GM23338 (cell line): Measurements from ENCODE around the gene NEK4. TPM values are rescaled to one million over a fixed set of nuclear protein-coding genes. Genes with fewer than 3 reads are reported as not detected.

Experiments
- ATAC-seq: fragments of 200-7000 bp; cut with Tn5 transposase; 3 replicates; pipeline ENCODE4 v1.9.1; 2020
- DNase-seq: peaks from one replicate; pipeline ENCODE4 v3.0.0-alpha.2; 2015; ENCODE audit warnings: low spot score
- H2AFZ ChIP-seq: fragments of 200-600 bp; sonication (generic); 2 replicates; pipeline ENCODE4 v1.8.0; 2016; ENCODE audit warnings: antibody characterized with exemption, mild to moderate bottlenecking, moderate library complexity
- H3F3A ChIP-seq: fragments of 200-600 bp; sonication (generic); replicated peaks from 2 replicates; pipeline ENCODE4 v1.8.0; 2017; ENCODE audit warnings: antibody characterized with exemption, mixed run types, low read depth
- H3K27ac ChIP-seq: fragments of 200-600 bp; sonication (generic); 2 replicates; pipeline ENCODE4 v1.6.1; 2016; ENCODE audit warnings: low read depth
- H3K27me3 ChIP-seq: fragments of 200-600 bp; sonication (generic); 2 replicates; pipeline ENCODE4 v1.8.0; 2016; ENCODE audit warnings: mild to moderate bottlenecking, mixed run types, moderate library complexity; ENCODE audit not compliant: insufficient read depth
- H3K36me3 ChIP-seq: fragments of 200-600 bp; sonication (generic); 2 replicates; pipeline ENCODE4 v1.8.0; 2016; ENCODE audit warnings: mild to moderate bottlenecking; ENCODE audit not compliant: insufficient read depth
- H3K4me1 ChIP-seq: fragments of 200-600 bp; sonication (generic); 2 replicates; pipeline ENCODE4 v1.8.0; 2016; ENCODE audit warnings: mild to moderate bottlenecking, moderate library complexity; ENCODE audit not compliant: insufficient read depth
- H3K4me2 ChIP-seq: fragments of 200-600 bp; sonication (generic); 2 replicates; pipeline ENCODE4 v1.7.1; 2017; ENCODE audit warnings: mixed run types
- H3K4me3 ChIP-seq: fragments of 200-600 bp; sonication (generic); 2 replicates; pipeline ENCODE4 v1.6.1; 2016; ENCODE audit warnings: mixed run types
- H3K79me2 ChIP-seq: fragments of 200-600 bp; sonication (generic); replicated peaks from 2 replicates; pipeline ENCODE4 v1.8.0; 2017; ENCODE audit warnings: mild to moderate bottlenecking; ENCODE audit not compliant: insufficient read depth
- H3K9me2 ChIP-seq: fragments of 200-600 bp; sonication (generic); 2 replicates; pipeline ENCODE4 v1.8.0; 2017; ENCODE audit not compliant: insufficient read depth
- H4K20me1 ChIP-seq: fragments of 200-600 bp; sonication (generic); replicated peaks from 2 replicates; pipeline ENCODE4 v1.8.0; 2017; ENCODE audit warnings: mild to moderate bottlenecking; ENCODE audit not compliant: insufficient read depth
- H3K27ac Mint-ChIP-seq: 2 replicates; pipeline ENCODE4 v1.8.0; 2020; ENCODE audit warnings: inconsistent platforms, mild to moderate bottlenecking, moderate library complexity, mixed read lengths
- H3K27me3 Mint-ChIP-seq: 3 replicates; pipeline ENCODE4 v1.8.0; 2022; ENCODE audit warnings: low read depth, mild to moderate bottlenecking, moderate library complexity, mixed read lengths, inconsistent platforms; ENCODE audit not compliant: insufficient read depth, poor library complexity
- H3K36me3 Mint-ChIP-seq: 3 replicates; pipeline ENCODE4 v1.8.0; 2021; ENCODE audit warnings: low read depth, mild to moderate bottlenecking, inconsistent platforms, moderate library complexity, mixed read lengths
- H3K4me1 Mint-ChIP-seq: 3 replicates; pipeline ENCODE4 v1.8.0; 2020; ENCODE audit warnings: mild to moderate bottlenecking, inconsistent platforms, mixed read lengths
- H3K4me3 Mint-ChIP-seq: 3 replicates; pipeline ENCODE4 v1.8.0; 2021; ENCODE audit warnings: moderate library complexity, mild to moderate bottlenecking, inconsistent platforms, mixed read lengths
- H3K9me3 Mint-ChIP-seq: 3 replicates; pipeline ENCODE4 v1.8.0; 2020; ENCODE audit warnings: moderate library complexity, mild to moderate bottlenecking, inconsistent platforms, mixed read lengths
- CREB1 ChIP-seq: fragments of 250-450 bp; sonication (Bioruptor Pico); IDR thresholded peaks from 2 replicates; pipeline ENCODE4 v1.5.0; 2020; ENCODE audit warnings: low read depth, mild to moderate bottlenecking, moderate library complexity
- ETS1 ChIP-seq: IDR thresholded peaks from 2 replicates; pipeline ENCODE4 v1.6.1; 2016; ENCODE audit warnings: antibody characterized with exemption
- EZH2 ChIP-seq: fragments of 200-600 bp; sonication (generic); IDR thresholded peaks from one replicate; pipeline ENCODE4 v1.8.0; 2017; ENCODE audit warnings: antibody characterized with exemption, mild to moderate bottlenecking, low read depth; ENCODE audit not compliant: unreplicated experiment
- EZH2phosphoT487 ChIP-seq: fragments of 200-600 bp; sonication (generic); IDR thresholded peaks from one replicate; pipeline ENCODE4 v1.8.1; 2018; ENCODE audit warnings: antibody characterized with exemption; ENCODE audit not compliant: unreplicated experiment
- JUNB ChIP-seq: IDR thresholded peaks from one replicate; pipeline ENCODE4 v1.6.1; 2016; ENCODE audit warnings: antibody characterized with exemption; ENCODE audit not compliant: unreplicated experiment
- NANOG ChIP-seq: IDR thresholded peaks from 2 replicates; pipeline ENCODE4 v1.6.1; 2016; ENCODE audit warnings: antibody characterized with exemption, borderline replicate concordance
- POLR2AphosphoS5 ChIP-seq: IDR thresholded peaks from 2 replicates; pipeline ENCODE4 v1.6.1; 2016; ENCODE audit warnings: antibody characterized with exemption, low read depth
- REST ChIP-seq: IDR thresholded peaks from one replicate; pipeline ENCODE4 v1.6.1; 2018; ENCODE audit warnings: antibody characterized with exemption; ENCODE audit not compliant: unreplicated experiment
- STAT1 ChIP-seq: IDR thresholded peaks from one replicate; pipeline ENCODE4 v1.6.1; 2016; ENCODE audit warnings: antibody characterized with exemption; ENCODE audit not compliant: unreplicated experiment
- ZNF114 ChIP-seq: fragments of 250-450 bp; sonication (Bioruptor Pico); IDR thresholded peaks from 2 replicates; pipeline ENCODE4 v1.5.0; 2020; ENCODE audit warnings: mild to moderate bottlenecking, moderate library complexity
- ZNF331 ChIP-seq: fragments of 250-450 bp; sonication (Bioruptor Pico); IDR thresholded peaks from 2 replicates; pipeline ENCODE4 v1.5.0; 2020; ENCODE audit warnings: low read depth, mild to moderate bottlenecking, moderate library complexity
- polyA plus RNA-seq: library from polyadenylated mRNA; unstranded; fragments of >200 nt; fragmentation: Nextera tagmentation; extraction: Ambion mirVana; gene quantifications from 2 replicates; pipeline ENCODE4 v1.2.1, GENCODE V29; 2016
- total RNA-seq: library from RNA; depleted of rRNA; stranded (reverse); fragments of >200 nt; shearing (Covaris generic); gene quantifications from 2 replicates; pipeline ENCODE4 v1.2.3, GENCODE V29; 2014
- TF ChIP-seq, protein P1 (sequence below), 2 experiments: fragments of 200-600 bp in 1 of 2; sonication (generic) in 1 of 2; conservative IDR thresholded peaks; 2 replicates each; pipeline versions ENCODE4 v1.5.1 to v1.6.1; 2016 to 2017; ENCODE audit warnings: antibody characterized with exemption in 2 of 2, low read depth in 2 of 2, mild to moderate bottlenecking in 2 of 2, moderate library complexity in 1 of 2

Gene NEK4
- total and polyA plus RNA-seq, 2 experiments from 2014 or later: 8.6 to 42.7 TPM

DNA sequence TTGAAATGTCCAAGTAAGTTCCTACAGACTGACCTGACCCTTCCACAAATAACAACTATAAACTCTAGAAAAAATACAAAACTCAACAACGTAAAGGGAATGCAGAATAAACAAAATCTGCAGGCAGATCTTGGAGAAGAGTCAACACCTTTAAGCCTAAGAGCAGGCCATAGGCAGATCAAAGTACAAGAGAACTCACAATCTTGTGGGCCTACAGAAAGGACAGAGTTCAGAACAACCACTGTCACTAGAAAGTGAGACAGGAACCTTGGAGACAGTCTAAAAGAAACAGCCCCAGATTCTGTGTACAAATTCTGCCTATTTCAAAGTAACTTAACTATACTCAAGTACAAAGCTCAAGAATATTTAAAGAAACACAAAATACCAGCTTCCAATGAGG, 31.0 kb downstream of the NEK4 start:
- no peak for ATAC-seq
- Histone ChIP-seq H3K36me3 (peaks cover 56% of the 10 kb centered on the region), H2AFZ (no peak overlapping the region), H3K4me1 (no peaks in the 10 kb centered on the region), H3K27ac (no peak overlapping the region), H3K79me2 (no peaks in the 10 kb centered on the region), H3K4me2 (no peak overlapping the region), H4K20me1 (no peaks in the 10 kb centered on the region; the same call in 1 of the 2 replicates), H3F3A (no peaks in the 10 kb centered on the region), H3K4me3 (no peak overlapping the region), H3K9me2 (no peaks in the 10 kb centered on the region), H3K27me3 (no peaks in the 10 kb centered on the region)
- DNase-seq: no peak
- peaks cover 80% of the 10 kb centered on the region for H3K36me3 Mint-ChIP-seq
- no peaks in the 10 kb centered on the region for H3K4me1 Mint-ChIP-seq
- H3K4me3 Mint-ChIP-seq: no peak overlapping the region
- no peak overlapping the region for H3K27ac Mint-ChIP-seq
- H3K9me3 Mint-ChIP-seq: no peaks in the 10 kb centered on the region
- no peaks in the 10 kb centered on the region for H3K27me3 Mint-ChIP-seq
- TF ChIP-seq STAT1: no peak
- TF ChIP-seq POLR2AphosphoS5: no peak

DNA sequence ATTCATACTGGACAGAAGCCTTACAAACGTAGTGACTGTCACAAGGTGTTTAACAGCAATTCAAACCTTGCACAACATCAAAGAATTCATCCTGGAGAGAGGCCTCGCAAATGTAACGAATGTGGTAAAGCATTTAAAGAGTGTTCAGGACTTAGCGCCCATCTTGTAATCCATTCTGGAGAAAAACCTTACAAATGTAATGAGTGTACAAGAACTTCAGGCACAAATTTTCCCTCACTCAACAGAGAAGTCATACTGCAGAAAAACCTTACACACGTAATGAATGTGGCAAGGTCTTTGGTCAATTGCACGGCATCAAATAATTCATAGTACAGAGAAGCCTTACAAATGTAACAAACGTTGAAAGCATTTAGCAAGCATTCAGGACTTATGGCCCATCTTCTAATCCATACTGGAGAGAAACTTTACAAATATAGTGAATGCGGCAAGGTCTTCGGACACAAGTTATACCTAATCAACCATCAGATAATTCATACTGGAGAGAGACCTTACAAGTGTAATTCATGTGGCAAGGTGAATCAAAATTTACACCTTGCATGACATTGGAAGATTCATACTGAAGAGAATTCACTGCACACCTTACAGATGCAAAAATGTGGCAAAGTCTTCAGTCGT, 37.4 kb downstream of the NEK4 start:
- no peaks in the 10 kb centered on the region; the same call in 1 of the 2 replicates for H4K20me1 ChIP-seq
- no peaks in the 10 kb centered on the region for H3K4me1 ChIP-seq
- H3K4me2 ChIP-seq: no peak overlapping the region
- peaks cover 3% of the 10 kb centered on the region for H3K27me3 Mint-ChIP-seq
- ATAC-seq (no peak), DNase-seq (no peak)
- H3K27ac Mint-ChIP-seq: no peak overlapping the region
- H2AFZ ChIP-seq: no peak overlapping the region
- H3K79me2 ChIP-seq: no peaks in the 10 kb centered on the region
- peaks cover 42% of the 10 kb centered on the region for H3K36me3 ChIP-seq
- H3K27ac ChIP-seq: no peak overlapping the region
- H3K4me3 Mint-ChIP-seq: no peak overlapping the region
- H3K36me3 Mint-ChIP-seq: peaks cover 85% of the 10 kb centered on the region
- H3K27me3 ChIP-seq: no peaks in the 10 kb centered on the region
- H3K4me1 Mint-ChIP-seq: no peaks in the 10 kb centered on the region
- no peaks in the 10 kb centered on the region for H3F3A ChIP-seq
- peaks cover 17% of the 10 kb centered on the region for H3K9me3 Mint-ChIP-seq
- no peak overlapping the region for H3K4me3 ChIP-seq
- no peaks in the 10 kb centered on the region for H3K9me2 ChIP-seq
- TF ChIP-seq ZNF331 (CRISPR knock-in tag) (no peak), NANOG (no peak), POLR2AphosphoS5 (no peak), CREB1 (no peak), STAT1 (no peak), ETS1 (no peak), EZH2phosphoT487 (no peak), REST (no peak), ZNF114 (CRISPR knock-in tag) (no peak), EZH2 (no peak), JUNB (no peak)
- TF ChIP-seq, protein P1, sequence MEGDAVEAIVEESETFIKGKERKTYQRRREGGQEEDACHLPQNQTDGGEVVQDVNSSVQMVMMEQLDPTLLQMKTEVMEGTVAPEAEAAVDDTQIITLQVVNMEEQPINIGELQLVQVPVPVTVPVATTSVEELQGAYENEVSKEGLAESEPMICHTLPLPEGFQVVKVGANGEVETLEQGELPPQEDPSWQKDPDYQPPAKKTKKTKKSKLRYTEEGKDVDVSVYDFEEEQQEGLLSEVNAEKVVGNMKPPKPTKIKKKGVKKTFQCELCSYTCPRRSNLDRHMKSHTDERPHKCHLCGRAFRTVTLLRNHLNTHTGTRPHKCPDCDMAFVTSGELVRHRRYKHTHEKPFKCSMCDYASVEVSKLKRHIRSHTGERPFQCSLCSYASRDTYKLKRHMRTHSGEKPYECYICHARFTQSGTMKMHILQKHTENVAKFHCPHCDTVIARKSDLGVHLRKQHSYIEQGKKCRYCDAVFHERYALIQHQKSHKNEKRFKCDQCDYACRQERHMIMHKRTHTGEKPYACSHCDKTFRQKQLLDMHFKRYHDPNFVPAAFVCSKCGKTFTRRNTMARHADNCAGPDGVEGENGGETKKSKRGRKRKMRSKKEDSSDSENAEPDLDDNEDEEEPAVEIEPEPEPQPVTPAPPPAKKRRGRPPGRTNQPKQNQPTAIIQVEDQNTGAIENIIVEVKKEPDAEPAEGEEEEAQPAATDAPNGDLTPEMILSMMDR (conservative IDR thresholded peaks at IDR 0.05; ENCODE audit: low read depth in 2 of 2): no peak
